Measurements from ENCODE around the gene PDZRN3.

Gene PDZRN3

GRCh38 chr3:73530022-73530396, 94.7 kb downstream of the PDZRN3 start:
- TF ChIP-seq, protein P1, sequence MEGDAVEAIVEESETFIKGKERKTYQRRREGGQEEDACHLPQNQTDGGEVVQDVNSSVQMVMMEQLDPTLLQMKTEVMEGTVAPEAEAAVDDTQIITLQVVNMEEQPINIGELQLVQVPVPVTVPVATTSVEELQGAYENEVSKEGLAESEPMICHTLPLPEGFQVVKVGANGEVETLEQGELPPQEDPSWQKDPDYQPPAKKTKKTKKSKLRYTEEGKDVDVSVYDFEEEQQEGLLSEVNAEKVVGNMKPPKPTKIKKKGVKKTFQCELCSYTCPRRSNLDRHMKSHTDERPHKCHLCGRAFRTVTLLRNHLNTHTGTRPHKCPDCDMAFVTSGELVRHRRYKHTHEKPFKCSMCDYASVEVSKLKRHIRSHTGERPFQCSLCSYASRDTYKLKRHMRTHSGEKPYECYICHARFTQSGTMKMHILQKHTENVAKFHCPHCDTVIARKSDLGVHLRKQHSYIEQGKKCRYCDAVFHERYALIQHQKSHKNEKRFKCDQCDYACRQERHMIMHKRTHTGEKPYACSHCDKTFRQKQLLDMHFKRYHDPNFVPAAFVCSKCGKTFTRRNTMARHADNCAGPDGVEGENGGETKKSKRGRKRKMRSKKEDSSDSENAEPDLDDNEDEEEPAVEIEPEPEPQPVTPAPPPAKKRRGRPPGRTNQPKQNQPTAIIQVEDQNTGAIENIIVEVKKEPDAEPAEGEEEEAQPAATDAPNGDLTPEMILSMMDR (IDR thresholded peaks at IDR 0.05): no peak

GRCh38 chr3:73529308-73530021, 95.3 kb downstream of the PDZRN3 start:
- TF ChIP-seq, protein P1 (IDR thresholded peaks at IDR 0.05): no peak

DNA sequence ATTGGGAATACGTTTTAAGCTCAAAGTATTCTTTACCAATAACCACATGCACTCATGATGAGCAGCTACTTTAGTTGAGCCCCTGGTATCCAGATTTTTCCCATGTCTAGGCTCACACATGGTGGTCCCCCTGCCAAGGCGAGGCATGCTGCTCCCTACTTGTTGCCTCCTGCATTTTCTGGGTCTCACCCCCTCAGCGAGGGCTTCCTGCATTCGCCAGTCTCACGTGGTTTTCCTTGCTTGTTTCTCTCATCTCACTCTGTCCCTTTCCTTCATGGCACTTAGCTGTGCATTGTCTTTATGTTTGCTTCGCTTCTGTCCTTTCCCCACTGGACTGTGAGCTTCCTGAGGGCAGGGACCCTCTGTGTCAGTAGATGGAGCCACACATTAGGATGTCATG, 99.2 kb downstream of the PDZRN3 start:
- TF ChIP-seq, protein P1 (IDR thresholded peaks at IDR 0.05): no peak

- TF ChIP-seq, protein P1 (IDR thresholded peaks at IDR 0.05): no peak
Measured at GRCh38 chr3:73523661-73524060, 101.1 kb downstream of the PDZRN3 start.

DNA sequence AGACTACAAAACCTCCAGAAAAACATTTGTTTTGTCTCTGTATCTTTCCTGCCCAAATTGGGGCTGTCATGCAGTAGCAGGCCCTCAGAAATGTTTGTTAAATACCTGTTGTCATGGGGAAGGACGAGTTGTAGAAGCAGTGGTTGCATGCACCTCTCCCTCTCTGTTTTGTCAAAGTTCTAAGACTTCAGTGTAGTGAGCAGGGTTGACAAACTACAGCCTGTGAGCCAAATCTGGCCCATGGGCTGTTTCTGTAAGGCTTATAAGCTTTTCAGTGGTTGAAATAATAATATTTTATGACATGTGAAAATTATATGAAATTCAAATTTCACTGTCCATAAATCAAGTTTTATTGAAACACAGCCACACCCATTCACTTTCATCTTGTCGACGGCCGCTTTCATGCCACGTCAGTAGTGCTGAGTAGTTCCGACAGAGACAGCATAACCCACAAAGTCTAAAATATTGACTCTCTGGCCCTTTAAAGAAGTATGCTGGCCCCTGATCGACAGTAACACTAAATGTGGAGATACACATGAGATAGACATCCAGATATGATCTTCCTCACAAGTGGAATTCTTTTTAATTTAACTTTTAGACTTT, 102.9 kb downstream of the PDZRN3 start:
- TF ChIP-seq, protein P1 (IDR thresholded peaks at IDR 0.05): no peak

DNA sequence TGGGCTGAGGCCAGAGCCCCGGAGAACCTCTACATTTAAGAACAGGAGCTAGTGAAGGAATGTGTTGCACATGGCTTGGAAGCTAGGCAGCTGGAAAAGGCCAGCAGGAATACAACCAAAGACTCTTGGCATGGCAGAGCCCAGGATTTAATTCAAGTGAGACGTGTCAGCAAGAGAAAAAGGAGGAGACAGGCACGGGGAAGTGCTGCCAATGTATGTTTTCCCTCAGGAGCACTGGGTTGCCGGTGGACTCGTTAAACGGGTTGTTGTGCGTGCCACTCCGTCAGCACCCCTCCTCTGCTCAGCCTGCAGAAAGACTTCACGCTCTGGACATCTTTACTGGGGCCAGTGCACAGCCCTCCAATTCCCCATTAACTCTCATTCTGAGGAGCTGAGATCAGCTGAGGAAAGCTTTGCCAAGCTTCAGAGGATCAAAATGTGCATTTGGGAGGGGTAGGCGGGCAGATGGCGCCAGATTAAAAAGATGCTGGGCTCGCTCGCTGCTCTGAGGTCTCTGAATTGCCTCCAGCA, 103.7 kb downstream of the PDZRN3 start:
- TF ChIP-seq, protein P1 (IDR thresholded peaks at IDR 0.05): no peak

- TF ChIP-seq, protein P1 (IDR thresholded peaks at IDR 0.05): no peak
Measured at GRCh38 chr3:73516631-73517030, 108.1 kb downstream of the PDZRN3 start.
